Measurements from ENCODE around the gene SLC45A1.

- TF ChIP-seq CTCF (IDR thresholded peaks at IDR 0.05) (no peak), POLR2A (IDR thresholded peaks at IDR 0.05) (no peak)
These were observed 61.1 kb downstream of the SLC45A1 start for GRCh38 chr1:8378981-8379470.
